Vagina (tissue), 2 donors: ENCODE measurements around the gene SHISA9. TPM values are rescaled to one million over a fixed set of nuclear protein-coding genes. Genes with fewer than 3 reads are reported as not detected.

ENCODE experiments used
- DNase-seq, 2 donors: peaks; one replicate each; pipeline ENCODE4 v3.0.0-alpha.2; 2017; ENCODE audit errors: extremely low spot score in 2 of 2
- H3K27ac ChIP-seq: fragments of 200-600 bp; sonication (generic); one replicate; pipeline ENCODE4 v1.5.1; 2019
- H3K27me3 ChIP-seq: fragments of 200-600 bp; sonication (generic); one replicate; pipeline ENCODE4 v1.5.1; 2019
- H3K36me3 ChIP-seq, 2 donors: fragments of 200-600 bp; sonication (generic); one replicate each; pipeline ENCODE4 v1.5.1; 2017 to 2019
- H3K4me1 ChIP-seq: fragments of 200-600 bp; sonication (generic); one replicate; pipeline ENCODE4 v1.5.1; 2019
- H3K4me3 ChIP-seq, 2 donors: fragments of 200-600 bp; sonication (generic); 1 replicate in 1 of 2; 2 replicates in 1 of 2; pipeline ENCODE4 v1.5.1; 2016 to 2019
- H3K9me3 ChIP-seq: fragments of 200-600 bp; sonication (generic); one replicate; pipeline ENCODE4 v1.5.1; 2019
- CTCF ChIP-seq, 3 experiments: fragments of 450-650 bp in 2 of 3; fragments of 200-600 bp in 1 of 3; sonication (generic) in 1 of 3; IDR thresholded peaks; one replicate each; pipeline ENCODE4 v1.5.1; 2017 to 2019; ENCODE audit warnings: antibody characterized with exemption in 3 of 3, mild to moderate bottlenecking in 2 of 3, moderate library complexity in 2 of 3
- POLR2A ChIP-seq, 2 donors: fragments of 450-650 bp; IDR thresholded peaks; one replicate each; pipeline ENCODE4 v1.6.1; 2017; ENCODE audit warnings: antibody characterized with exemption in 2 of 2, mild to moderate bottlenecking in 2 of 2, moderate library complexity in 2 of 2
- POLR2AphosphoS5 ChIP-seq, 2 donors: sonication (generic); formaldehyde crosslinking; IDR thresholded peaks; one replicate each; pipeline ENCODE4 v1.9.0; 2017; ENCODE audit warnings: antibody characterized with exemption in 2 of 2, mild to moderate bottlenecking in 2 of 2, low read depth in 1 of 2; ENCODE audit not compliant: insufficient read depth in 1 of 2
- intact Hi-C: fragments of 100-400 bp; cut with DNase I; formaldehyde crosslinking; loops from one replicate; pipeline ENCODE4 v1.15.1; 2023
- total RNA-seq: library from RNA; depleted of rRNA; stranded (reverse); fragments of >200 nt; gene quantifications from one replicate; pipeline ENCODE4 v1.2.3, GENCODE V29; 2016

Gene SHISA9
- total RNA-seq, 1 donor from 2014 or later = 0.49 TPM

GRCh38 chr16:13155780-13156179 is 254.4 kb downstream of the SHISA9 start:
- Histone ChIP-seq H3K4me1 (no peaks in the 10 kb centered on the region), H3K36me3 (no peaks in the 10 kb centered on the region), H3K4me3 (no peak overlapping the region), H3K9me3 (no peaks in the 10 kb centered on the region), H3K27ac (no peak overlapping the region), H3K27me3 (no peaks in the 10 kb centered on the region)
- TF ChIP-seq POLR2AphosphoS5 (IDR thresholded peaks at IDR 0.05; ENCODE audit: insufficient read depth in 1 of 2, low read depth in 1 of 2) (no peak), CTCF (IDR thresholded peaks at IDR 0.05) (no peak), POLR2A (IDR thresholded peaks at IDR 0.05) (no peak)
- DNase-seq = no peak
- intact Hi-C loops = no loop called here

- no peaks in the 10 kb centered on the region for H3K9me3 ChIP-seq
- H3K4me1 ChIP-seq = no peaks in the 10 kb centered on the region
- intact Hi-C loops = no loop called here
- no peaks in the 10 kb centered on the region for H3K27me3 ChIP-seq
- H3K36me3 ChIP-seq = no peaks in the 10 kb centered on the region
- H3K4me3 ChIP-seq = no peak overlapping the region
- no peak for DNase-seq
- no peak for TF ChIP-seq CTCF (IDR thresholded peaks at IDR 0.05)
- H3K27ac ChIP-seq = no peak overlapping the region
These were observed 255.7 kb downstream of the SHISA9 start for GRCh38 chr16:13157082-13157481.

- H3K36me3 ChIP-seq = no peaks in the 10 kb centered on the region
- H3K27me3 ChIP-seq = no peaks in the 10 kb centered on the region
- TF ChIP-seq POLR2AphosphoS5 (IDR thresholded peaks at IDR 0.05; ENCODE audit: insufficient read depth in 1 of 2, low read depth in 1 of 2) = no peak
- TF ChIP-seq POLR2A (IDR thresholded peaks at IDR 0.05) = no peak
- TF ChIP-seq CTCF (IDR thresholded peaks at IDR 0.05) = no peak
- intact Hi-C loops = no loop called here
- no peaks in the 10 kb centered on the region for H3K4me1 ChIP-seq
- DNase-seq = peak in 1 of 2 donors; percentile 71
- H3K27ac ChIP-seq = no peak overlapping the region
- H3K9me3 ChIP-seq = no peaks in the 10 kb centered on the region
- no peak overlapping the region for H3K4me3 ChIP-seq
These were observed 257.0 kb downstream of the SHISA9 start for GRCh38 chr16:13158427-13158826.

GRCh38 chr16:13165024-13165423 is 263.6 kb downstream of the SHISA9 start:
- Histone ChIP-seq H3K27me3 (no peaks in the 10 kb centered on the region), H3K9me3 (no peaks in the 10 kb centered on the region), H3K4me1 (no peaks in the 10 kb centered on the region), H3K36me3 (no peaks in the 10 kb centered on the region), H3K4me3 (no peak overlapping the region), H3K27ac (no peak overlapping the region)
- TF ChIP-seq POLR2AphosphoS5 (IDR thresholded peaks at IDR 0.05; ENCODE audit: insufficient read depth in 1 of 2, low read depth in 1 of 2) (no peak), POLR2A (IDR thresholded peaks at IDR 0.05) (no peak), CTCF (IDR thresholded peaks at IDR 0.05) (no peak)
- DNase-seq = no peak
- intact Hi-C loops = no loop called here

GRCh38 chr16:13168091-13168572 is 266.7 kb downstream of the SHISA9 start:
- H3K27me3 ChIP-seq = no peaks in the 10 kb centered on the region
- intact Hi-C loops = no loop called here
- no peak overlapping the region for H3K4me3 ChIP-seq
- H3K27ac ChIP-seq = no peak overlapping the region
- H3K9me3 ChIP-seq = no peaks in the 10 kb centered on the region
- peak in 1 of 2 donors; percentile 18 for DNase-seq
- H3K36me3 ChIP-seq = no peaks in the 10 kb centered on the region
- TF ChIP-seq CTCF (IDR thresholded peaks at IDR 0.05) = no peak
- no peak for TF ChIP-seq POLR2AphosphoS5 (IDR thresholded peaks at IDR 0.05; ENCODE audit: insufficient read depth in 1 of 2, low read depth in 1 of 2)
- TF ChIP-seq POLR2A (IDR thresholded peaks at IDR 0.05) = no peak
- no peaks in the 10 kb centered on the region for H3K4me1 ChIP-seq
